Body of pancreas (tissue), 4 donors: Measurements from ENCODE around the gene MGAT5.

Experiments used
- CTCF ChIP-seq, 7 experiments: fragments of 450-650 bp in 4 of 7; fragments of 200-600 bp in 3 of 7; sonication (generic) in 3 of 7; IDR thresholded peaks; one replicate each; pipeline ENCODE4 v1.5.1; 2016 to 2019; ENCODE audit warnings: antibody characterized with exemption in 7 of 7
- POLR2A ChIP-seq, 3 donors: fragments of 450-650 bp; IDR thresholded peaks; one replicate each; pipeline ENCODE4 v1.6.1; 2016; ENCODE audit warnings: antibody characterized with exemption in 3 of 3, mild to moderate bottlenecking in 2 of 3

GRCh38 chr2:134351016-134351415 lies 97.1 kb downstream of the MGAT5 start:
- no peak for TF ChIP-seq CTCF (IDR thresholded peaks at IDR 0.05)
- TF ChIP-seq POLR2A (IDR thresholded peaks at IDR 0.05): no peak
